Endothelial cell of umbilical vein (primary cell): Measurements from ENCODE around the gene SOX8. TPM values are rescaled to one million over a fixed set of nuclear protein-coding genes. Genes with fewer than 3 reads are reported as not detected.
A peak's percentile ranks its signal among the peaks of the same experiment; 100 is the strongest.

Experiments used
- BruUV-seq: library from RNA; stranded (reverse); fragments of 400-500 nt; replicated peaks from 2 replicates; lab custom pipeline; 2021; lab: Mats Ljungman, UMichigan
- CTCF ChIA-PET: fragments of 300-600, 350-600 bp; sonication (Branson Sonifier 250); formaldehyde crosslinking; loops from one replicate; lab custom pipeline; 2021; ENCODE audit warnings: antibody characterized with exemption, inconsistent platforms; lab: Charles Lee
- POLR2A ChIA-PET: fragments of 300-600, 350-600 bp; sonication (Branson Sonifier 250); formaldehyde crosslinking; loops from one replicate; lab custom pipeline; 2021; ENCODE audit warnings: antibody characterized with exemption, inconsistent platforms; lab: Charles Lee
- DNase-seq: peaks from one replicate; pipeline ENCODE4 v3.0.0-alpha.2; 2011; ENCODE audit warnings: low read depth, low spot score
- FAIRE-seq: peaks from 2 replicates; lab custom pipeline; 2011; peaks lifted over from hg19 to GRCh38; lab: Jason Lieb, UNC
- H2AFZ ChIP-seq: 2 replicates; pipeline ENCODE4 v1.6.0; 2012; ENCODE audit warnings: low read depth, low read length, control low read depth, inconsistent platforms
- H3K27ac ChIP-seq: 2 replicates; pipeline ENCODE4 v1.5.1; 2011; ENCODE audit warnings: low read depth, mild to moderate bottlenecking, control low read depth, low read length, moderate library complexity; ENCODE audit not compliant: insufficient read depth
- H3K27me3 ChIP-seq, 2 experiments: 2 replicates each; pipeline versions ENCODE4 v1.6.0 to v1.6.1; 2011; ENCODE audit warnings: low read length in 2 of 2, mixed read lengths in 1 of 2; ENCODE audit not compliant: control insufficient read depth in 2 of 2, insufficient read depth in 2 of 2
- H3K36me3 ChIP-seq, 2 experiments: 2 replicates in 1 of 2; 3 replicates in 1 of 2; pipeline ENCODE4 v1.5.1; 2011; ENCODE audit warnings: low read length in 2 of 2, mild to moderate bottlenecking in 1 of 2, moderate library complexity in 1 of 2; ENCODE audit not compliant: control insufficient read depth in 2 of 2, insufficient read depth in 2 of 2; ENCODE audit errors: extremely low read depth in 1 of 2
- H3K4me1 ChIP-seq: 3 replicates; pipeline ENCODE4 v1.5.1; 2011; ENCODE audit warnings: mild to moderate bottlenecking, low read length; ENCODE audit not compliant: control insufficient read depth, insufficient read depth; ENCODE audit errors: extremely low read depth
- H3K4me2 ChIP-seq: 2 replicates; pipeline ENCODE4 v1.6.1; 2011; ENCODE audit warnings: low read length, control low read depth, mixed read lengths; ENCODE audit not compliant: insufficient read depth
- H3K4me3 ChIP-seq, 3 experiments: fragments of 200-600 bp in 1 of 3; sonication (generic), shearing (Covaris generic) in 1 of 3; replicated peaks in 1 of 3; 2 replicates each; pipeline ENCODE4 v1.5.1; 2011 to 2016; ENCODE audit warnings: control low read depth in 3 of 3, low read length in 3 of 3, mild to moderate bottlenecking in 2 of 3, inconsistent platforms in 1 of 3, low read depth in 1 of 3, moderate library complexity in 1 of 3; ENCODE audit not compliant: insufficient read depth in 1 of 3
- H3K79me2 ChIP-seq: 2 replicates; pipeline ENCODE4 v1.6.0; 2012; ENCODE audit warnings: low read length, inconsistent platforms; ENCODE audit not compliant: control insufficient read depth, insufficient read depth
- H3K9ac ChIP-seq: replicated peaks from 2 replicates; pipeline ENCODE3; 2011; ENCODE audit warnings: low read length, control low read depth; ENCODE audit not compliant: insufficient read depth; ENCODE audit errors: extremely low read depth
- H3K9me1 ChIP-seq: replicated peaks from 3 replicates; pipeline ENCODE4 v1.6.0; 2011; ENCODE audit warnings: mild to moderate bottlenecking, low read length; ENCODE audit not compliant: control insufficient read depth, insufficient read depth; ENCODE audit errors: extremely low read depth
- H3K9me3 ChIP-seq: replicated peaks from 2 replicates; pipeline ENCODE4 v1.5.1; 2012; ENCODE audit warnings: low read length, inconsistent platforms; ENCODE audit not compliant: control insufficient read depth, insufficient read depth
- H4K20me1 ChIP-seq: replicated peaks from 2 replicates; pipeline ENCODE3; 2011; ENCODE audit warnings: mild to moderate bottlenecking, low read length; ENCODE audit not compliant: control insufficient read depth, insufficient read depth; ENCODE audit errors: extremely low read depth
- CTCF ChIP-seq, 2 donors: IDR thresholded peaks; 1 replicate in 1 of 2; 2 replicates in 1 of 2; pipeline ENCODE4 v1.5.1; 2011; ENCODE audit warnings: low read length in 2 of 2, mild to moderate bottlenecking in 2 of 2, moderate library complexity in 2 of 2, control low read depth in 1 of 2, inconsistent platforms in 1 of 2, low read depth in 1 of 2; ENCODE audit not compliant: insufficient read depth in 1 of 2; ENCODE audit errors: extremely low read depth in 1 of 2
- EZH2 ChIP-seq: IDR thresholded peaks from 2 replicates; pipeline ENCODE4 v1.6.1; 2012; ENCODE audit warnings: borderline replicate concordance, low read depth, mild to moderate bottlenecking, moderate library complexity, low read length, inconsistent platforms; ENCODE audit not compliant: severe bottlenecking
- JUN ChIP-seq: IDR thresholded peaks from 2 replicates; pipeline ENCODE4 v1.6.1; 2011; ENCODE audit warnings: borderline replicate concordance, low read depth; ENCODE audit not compliant: insufficient read length, insufficient read depth
- POLR2A ChIP-seq: IDR thresholded peaks from 2 replicates; pipeline ENCODE4 v1.6.1; 2012; ENCODE audit warnings: low read depth, mild to moderate bottlenecking, control low read depth, low read length
- POLR2AphosphoS5 ChIP-seq: IDR thresholded peaks from 2 replicates; pipeline ENCODE4 v1.6.1; 2012; ENCODE audit warnings: low read depth, mild to moderate bottlenecking, control low read depth, low read length, moderate library complexity; ENCODE audit not compliant: insufficient read depth
- dilution Hi-C: fragments of 300-500 bp; cut with MboI; formaldehyde crosslinking; loops from one replicate; pipeline ENCODE4 v1.15.0; 2019; ENCODE audit warnings: low sequenced_read_pairs; ENCODE audit not compliant: extremely low pct_ligation_motif_present
- intact Hi-C: fragments of 100-400 bp; cut with micrococcal nuclease; formaldehyde crosslinking; loops from one replicate; pipeline ENCODE4 v1.10.0; 2022
- polyA plus RNA-seq, 4 experiments: library from polyadenylated mRNA; depleted of rRNA in 3 of 4; stranded (reverse) in 3 of 4; unstranded in 1 of 4; fragments of >200 nt; gene quantifications; 2 replicates each; pipeline versions ENCODE4 v1.2.1 to v1.2.3, GENCODE V29; 2011 to 2012; ENCODE audit warnings: missing spikeins in 1 of 4
- total RNA-seq: library from RNA; stranded (reverse); gene quantifications from 2 replicates; pipeline ENCODE4 v1.2.3, GENCODE V29; 2021

The SOX8 gene
- total and polyA plus RNA-seq, 2 donors (not counting 3 experiments of a cell fraction or from before 2014, with no cell fraction given), result 0.52 to 0.53 TPM

DNA sequence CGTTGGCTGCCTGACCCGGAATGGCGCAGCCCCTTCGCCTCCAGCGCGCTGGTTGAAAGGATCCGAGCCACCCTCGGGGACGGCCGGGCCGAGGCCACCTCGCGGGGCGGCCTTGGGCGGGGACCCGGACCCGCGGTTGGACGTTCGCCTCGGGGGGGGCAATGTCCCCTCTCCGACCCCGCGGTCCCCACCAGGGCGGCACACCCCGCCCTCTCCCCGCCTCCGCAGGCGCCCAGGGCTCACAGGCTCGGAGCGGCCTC lies 1.0 kb upstream of the SOX8 start:
- dilution Hi-C loops (no loop called here), intact Hi-C loops (loop anchor here (2.0 kb wide), 1 partner anchor 16 kb away; no protein-coding TSS in a partner anchor)
- Histone ChIP-seq H3K4me1 (peaks cover 4% of the 10 kb centered on the region), H4K20me1 (no peaks in the 10 kb centered on the region), H3K36me3 (no peaks in the 10 kb centered on the region), H3K9me3 (no peaks in the 10 kb centered on the region), H3K27me3 (peaks cover 8 to 20% of the 10 kb centered on the region in 2 experiments), H3K27ac (no peak overlapping the region), H3K4me2 (peak overlapping the region; percentile 63), H2AFZ (peak overlapping the region; percentile 77), H3K79me2 (no peaks in the 10 kb centered on the region), H3K9ac (no peak overlapping the region), H3K9me1 (no peaks in the 10 kb centered on the region), H3K4me3 (peak overlapping the region in 2 of 3 experiments; percentile 16 to 45)
- BruUV-seq, result no TSS peak
- DNase-seq (no peak), FAIRE-seq (no peak)
- ChIA-PET CTCF (interaction anchor here (0.7 to 3.1 kb wide), 2 partner anchors 20 to 77 kb away, joined by 3 to 13 read pairs; no protein-coding TSS in a partner anchor), POLR2A (no interaction called here)
- TF ChIP-seq EZH2, result peak; percentile 68
- no peak for TF ChIP-seq JUN

GRCh38 chr16:982145-983043 lies 824 bp downstream of the SOX8 start:
- Histone ChIP-seq H3K27me3 (peaks cover 8 to 20% of the 10 kb centered on the region in 2 experiments), H3K4me1 (peaks cover 4% of the 10 kb centered on the region), H3K9ac (no peak overlapping the region), H2AFZ (no peak overlapping the region), H3K36me3 (no peaks in the 10 kb centered on the region), H3K9me3 (no peaks in the 10 kb centered on the region), H3K79me2 (no peaks in the 10 kb centered on the region), H3K4me3 (no peak overlapping the region), H3K4me2 (no peak overlapping the region), H3K9me1 (no peaks in the 10 kb centered on the region), H4K20me1 (no peaks in the 10 kb centered on the region), H3K27ac (no peak overlapping the region)
- POLR2A ChIA-PET, result no interaction called here
- no peak for DNase-seq
- dilution Hi-C loops (no loop called here), intact Hi-C loops (no loop called here)
- no peak for FAIRE-seq
- TF ChIP-seq POLR2A, result no peak
- TF ChIP-seq CTCF (IDR thresholded peaks at IDR 0.05; ENCODE audit: extremely low read depth in 1 of 2, insufficient read depth in 1 of 2, low read depth in 1 of 2, low read length in 2 of 2), result no peak
- peak; percentile 99 for TF ChIP-seq EZH2
- no peak for TF ChIP-seq JUN
- TF ChIP-seq POLR2AphosphoS5, result no peak
- CTCF ChIA-PET, result interaction anchor here (0.9 to 1.7 kb wide), 4 partner anchors 9 to 75 kb away, joined by 3 to 5 read pairs (median 4); no protein-coding TSS in a partner anchor
- BruUV-seq, result no TSS peak
